Measurements from ENCODE around the gene ECI1. TPM values are rescaled to one million over a fixed set of nuclear protein-coding genes. Genes with fewer than 3 reads are reported as not detected.
A peak's percentile ranks its signal among the peaks of the same experiment; 100 is the strongest.

ECI1 gene
- total RNA-seq, 1 experiment from 2014 or later: 95.4 TPM

DNA sequence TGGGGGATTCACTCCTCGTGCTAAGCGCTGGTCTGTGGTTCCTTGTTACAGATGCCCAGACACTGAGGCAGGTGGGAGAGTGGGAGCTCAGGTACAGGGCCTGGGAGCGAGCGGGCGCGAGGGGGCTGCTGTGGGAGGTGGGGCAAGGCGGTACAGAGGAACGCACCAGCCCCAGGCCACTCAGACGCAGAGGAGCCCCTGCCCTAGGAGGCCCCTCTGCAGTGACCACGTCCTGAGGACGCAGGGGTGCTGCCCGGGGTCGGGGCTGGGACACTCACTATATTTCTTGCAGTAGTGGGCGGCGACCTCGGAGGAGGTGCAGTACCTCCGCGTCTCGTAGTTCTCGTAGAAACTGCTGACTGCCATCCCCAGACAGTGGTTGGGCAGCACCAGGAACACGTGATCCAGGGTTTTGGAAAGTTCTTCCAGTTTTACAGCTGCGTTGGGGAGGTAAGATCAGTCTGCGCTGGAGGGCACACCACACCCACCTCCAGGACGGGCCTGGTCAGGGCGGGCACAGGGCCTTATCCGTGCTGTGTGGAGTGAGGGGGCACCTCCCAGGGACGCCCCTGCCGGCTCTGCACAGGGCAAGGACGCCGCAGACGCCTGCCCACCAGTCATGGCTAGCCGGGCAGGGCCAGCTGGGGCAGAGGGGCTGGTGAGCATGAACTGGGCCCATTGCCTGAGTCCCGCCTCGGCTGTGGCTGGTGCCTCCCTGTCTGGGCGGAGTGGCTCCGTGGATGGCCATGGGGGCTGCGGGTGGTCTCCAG lies 32.8 kb upstream of the ECI1 start:
- Mint-ChIP-seq H3K36me3 (ENCODE audit: insufficient read depth in 1 of 3, low read depth in 3 of 3) (no peaks in the 10 kb centered on the region; a peak in 1 of 7 replicates), H3K4me3 (no peak overlapping the region), H3K27me3 (ENCODE audit: low read depth) (peaks cover 4% of the 10 kb centered on the region), H3K4me1 (0 out of 4 replicates have a peak, but pooled peaks cover 0 to 3% of the 10 kb centered on the region in 2 experiments), H3K27ac (peak overlapping the region in 2 of 3 experiments; percentile 41 to 74; a peak in 3 of 7 replicates), H3K9me3 (no peaks in the 10 kb centered on the region)
- H2BK5ac ChIP-seq (ENCODE audit: insufficient read length, low read length): no peak overlapping the region
- H3K4me1 ChIP-seq (ENCODE audit: insufficient read depth, low read length): no peaks in the 10 kb centered on the region
- no peak overlapping the region for H4K91ac ChIP-seq (ENCODE audit: insufficient read length, low read depth, low read length)
- H3K18ac ChIP-seq (ENCODE audit: insufficient read length, low read depth, low read length): no peak overlapping the region
- no peak overlapping the region for H3K9ac ChIP-seq (ENCODE audit: extremely low read depth, insufficient read length, low read length)
- no peak overlapping the region for H2AK5ac ChIP-seq (ENCODE audit: insufficient read length, low read length)
- no CpG with 5 or more reads among the region's 37 CpGs for WGBS (ENCODE audit: extremely low coverage, insufficient read length, low lambda C conversion rate)
- no peak overlapping the region for H3K56ac ChIP-seq (ENCODE audit: insufficient read length, low read depth, low read length)
- H4K8ac ChIP-seq (replicated peaks; ENCODE audit: insufficient read length, low read depth, low read length): no peak overlapping the region
- no peak overlapping the region for H2BK20ac ChIP-seq (ENCODE audit: low read depth, low read length, poor library complexity, severe bottlenecking)
- H3K79me2 ChIP-seq (ENCODE audit: insufficient read depth, low read length): no peaks in the 10 kb centered on the region
- H4K20me1 ChIP-seq (ENCODE audit: control insufficient read depth, insufficient read depth, insufficient read length): no peaks in the 10 kb centered on the region
- no peak overlapping the region for H2BK15ac ChIP-seq (ENCODE audit: low read depth, low read length)
- no peak overlapping the region for H3K27ac ChIP-seq (ENCODE audit: insufficient read length, low read depth, low read length)
- no peak overlapping the region for H2BK12ac ChIP-seq (ENCODE audit: insufficient read length, low read depth, low read length)
- H3K23ac ChIP-seq (ENCODE audit: insufficient read length, low read depth, low read length): no peak overlapping the region
- DNase-seq: no peak
- TF ChIP-seq, protein P1, sequence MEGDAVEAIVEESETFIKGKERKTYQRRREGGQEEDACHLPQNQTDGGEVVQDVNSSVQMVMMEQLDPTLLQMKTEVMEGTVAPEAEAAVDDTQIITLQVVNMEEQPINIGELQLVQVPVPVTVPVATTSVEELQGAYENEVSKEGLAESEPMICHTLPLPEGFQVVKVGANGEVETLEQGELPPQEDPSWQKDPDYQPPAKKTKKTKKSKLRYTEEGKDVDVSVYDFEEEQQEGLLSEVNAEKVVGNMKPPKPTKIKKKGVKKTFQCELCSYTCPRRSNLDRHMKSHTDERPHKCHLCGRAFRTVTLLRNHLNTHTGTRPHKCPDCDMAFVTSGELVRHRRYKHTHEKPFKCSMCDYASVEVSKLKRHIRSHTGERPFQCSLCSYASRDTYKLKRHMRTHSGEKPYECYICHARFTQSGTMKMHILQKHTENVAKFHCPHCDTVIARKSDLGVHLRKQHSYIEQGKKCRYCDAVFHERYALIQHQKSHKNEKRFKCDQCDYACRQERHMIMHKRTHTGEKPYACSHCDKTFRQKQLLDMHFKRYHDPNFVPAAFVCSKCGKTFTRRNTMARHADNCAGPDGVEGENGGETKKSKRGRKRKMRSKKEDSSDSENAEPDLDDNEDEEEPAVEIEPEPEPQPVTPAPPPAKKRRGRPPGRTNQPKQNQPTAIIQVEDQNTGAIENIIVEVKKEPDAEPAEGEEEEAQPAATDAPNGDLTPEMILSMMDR (conservative IDR thresholded peaks at IDR 0.05): no peak
- no peaks in the 10 kb centered on the region for H3K79me1 ChIP-seq (ENCODE audit: insufficient read depth, low read depth, low read length, poor library complexity, severe bottlenecking)
- no peak overlapping the region for H3K4me2 ChIP-seq (ENCODE audit: insufficient read depth, insufficient read length, low read length)
- no peak overlapping the region for H2AFZ ChIP-seq (ENCODE audit: low read length)
- H3K23me2 ChIP-seq (ENCODE audit: insufficient read length, low read depth, low read length, poor library complexity, severe bottlenecking): no peaks in the 10 kb centered on the region
- no peaks in the 10 kb centered on the region for H3K27me3 ChIP-seq (ENCODE audit: insufficient read depth, low read length)
- no peak overlapping the region for H2BK120ac ChIP-seq (ENCODE audit: low read depth, low read length, poor library complexity, severe bottlenecking)
- H3K4ac ChIP-seq (ENCODE audit: low read depth, low read length): no peak overlapping the region
- no peaks in the 10 kb centered on the region for H3K9me3 ChIP-seq (ENCODE audit: control insufficient read depth, low read depth, low read length)
- no peak overlapping the region for H3K14ac ChIP-seq (ENCODE audit: insufficient read depth, low read length)
- no peak overlapping the region for H4K5ac ChIP-seq (ENCODE audit: insufficient read length, low read depth, low read length)
- no peak overlapping the region for H3T11ph ChIP-seq (ENCODE audit: low read length)
